ENCODE data around the gene RFX1. TPM values are rescaled to one million over a fixed set of nuclear protein-coding genes. Genes with fewer than 3 reads are reported as not detected.

The RFX1 gene
- total and polyA plus RNA-seq, 2 of the 13 experiments (the other 11 are each of a cell fraction or from before 2014, with no cell fraction given): 1.1 to 1.3 TPM

DNA sequence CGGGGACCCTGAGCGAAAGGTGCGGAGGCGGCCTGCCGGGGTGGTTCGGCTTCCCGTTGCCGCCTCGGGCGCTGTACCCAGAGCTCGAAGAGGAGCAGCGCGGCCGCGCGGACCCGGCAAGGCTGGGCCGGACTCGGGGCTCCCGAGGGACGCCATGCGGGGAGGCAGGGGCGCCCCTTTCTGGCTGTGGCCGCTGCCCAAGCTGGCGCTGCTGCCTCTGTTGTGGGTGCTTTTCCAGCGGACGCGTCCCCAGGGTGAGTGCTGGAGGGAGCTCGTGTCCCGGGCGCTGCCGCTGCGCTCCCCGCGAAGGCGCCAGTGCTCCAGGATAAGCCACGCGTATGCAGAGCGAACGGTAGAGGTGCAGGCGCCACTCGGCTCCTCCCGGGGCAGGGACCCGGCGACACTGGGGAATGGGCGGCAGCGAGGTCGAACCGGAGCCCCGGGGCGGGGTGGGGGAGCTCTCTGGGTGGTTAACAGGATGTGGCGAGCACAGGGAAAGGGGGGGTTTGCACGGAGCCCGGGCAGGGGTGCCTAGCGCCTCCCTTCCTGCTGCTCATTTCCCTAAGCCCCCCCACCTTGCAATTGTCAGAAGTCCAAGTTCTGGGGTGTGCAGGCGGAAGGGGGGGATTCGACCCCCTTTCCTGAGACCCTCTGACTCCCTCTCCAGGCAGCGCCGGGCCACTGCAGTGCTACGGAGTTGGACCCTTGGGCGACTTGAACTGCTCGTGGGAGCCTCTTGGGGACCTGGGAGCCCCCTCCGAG, 25.8 kb upstream of the RFX1 start, which contains the start of gene IL27RA (continued):
- TF ChIP-seq, protein P1, sequence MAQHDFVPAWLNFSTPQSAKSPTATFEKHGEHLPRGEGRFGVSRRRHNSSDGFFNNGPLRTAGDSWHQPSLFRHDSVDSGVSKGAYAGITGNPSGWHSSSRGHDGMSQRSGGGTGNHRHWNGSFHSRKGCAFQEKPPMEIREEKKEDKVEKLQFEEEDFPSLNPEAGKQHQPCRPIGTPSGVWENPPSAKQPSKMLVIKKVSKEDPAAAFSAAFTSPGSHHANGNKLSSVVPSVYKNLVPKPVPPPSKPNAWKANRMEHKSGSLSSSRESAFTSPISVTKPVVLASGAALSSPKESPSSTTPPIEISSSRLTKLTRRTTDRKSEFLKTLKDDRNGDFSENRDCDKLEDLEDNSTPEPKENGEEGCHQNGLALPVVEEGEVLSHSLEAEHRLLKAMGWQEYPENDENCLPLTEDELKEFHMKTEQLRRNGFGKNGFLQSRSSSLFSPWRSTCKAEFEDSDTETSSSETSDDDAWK (CRISPR knock-in tag; IDR thresholded peaks at IDR 0.05): no peak
- 0 out of 2 replicates have a peak, but pooled peaks have one; percentile 31 for TF ChIP-seq HOXD1 (CRISPR knock-in tag; IDR thresholded peaks at IDR 0.05)
- no peak for TF ChIP-seq SMAD3 (CRISPR knock-in tag; IDR thresholded peaks at IDR 0.05)
- no peak; the same call in 1 of the 2 replicates for TF ChIP-seq GLI4 (CRISPR knock-in tag; IDR thresholded peaks at IDR 0.05; ENCODE audit: borderline replicate concordance)
- TF ChIP-seq ZNF724P (CRISPR knock-in tag; IDR thresholded peaks at IDR 0.05; ENCODE audit: borderline replicate concordance): peak; percentile 51; the same call in 1 of the 2 replicates
- TF ChIP-seq LCORL (IDR thresholded peaks at IDR 0.05): no peak
- peak; percentile 47; the same call in 1 of the 2 replicates for TF ChIP-seq LCORL (CRISPR knock-in tag; IDR thresholded peaks at IDR 0.05)
- no peak for TF ChIP-seq DR1 (CRISPR knock-in tag; IDR thresholded peaks at IDR 0.05)
- TF ChIP-seq NFYC (CRISPR knock-in tag; IDR thresholded peaks at IDR 0.05): no peak
- TF ChIP-seq, protein P2, sequence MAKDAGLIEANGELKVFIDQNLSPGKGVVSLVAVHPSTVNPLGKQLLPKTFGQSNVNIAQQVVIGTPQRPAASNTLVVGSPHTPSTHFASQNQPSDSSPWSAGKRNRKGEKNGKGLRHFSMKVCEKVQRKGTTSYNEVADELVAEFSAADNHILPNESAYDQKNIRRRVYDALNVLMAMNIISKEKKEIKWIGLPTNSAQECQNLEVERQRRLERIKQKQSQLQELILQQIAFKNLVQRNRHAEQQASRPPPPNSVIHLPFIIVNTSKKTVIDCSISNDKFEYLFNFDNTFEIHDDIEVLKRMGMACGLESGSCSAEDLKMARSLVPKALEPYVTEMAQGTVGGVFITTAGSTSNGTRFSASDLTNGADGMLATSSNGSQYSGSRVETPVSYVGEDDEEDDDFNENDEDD (CRISPR knock-in tag; IDR thresholded peaks at IDR 0.05; ENCODE audit: borderline replicate concordance): peak; percentile 48; the same call in 1 of the 2 replicates
- TF ChIP-seq, protein P3, sequence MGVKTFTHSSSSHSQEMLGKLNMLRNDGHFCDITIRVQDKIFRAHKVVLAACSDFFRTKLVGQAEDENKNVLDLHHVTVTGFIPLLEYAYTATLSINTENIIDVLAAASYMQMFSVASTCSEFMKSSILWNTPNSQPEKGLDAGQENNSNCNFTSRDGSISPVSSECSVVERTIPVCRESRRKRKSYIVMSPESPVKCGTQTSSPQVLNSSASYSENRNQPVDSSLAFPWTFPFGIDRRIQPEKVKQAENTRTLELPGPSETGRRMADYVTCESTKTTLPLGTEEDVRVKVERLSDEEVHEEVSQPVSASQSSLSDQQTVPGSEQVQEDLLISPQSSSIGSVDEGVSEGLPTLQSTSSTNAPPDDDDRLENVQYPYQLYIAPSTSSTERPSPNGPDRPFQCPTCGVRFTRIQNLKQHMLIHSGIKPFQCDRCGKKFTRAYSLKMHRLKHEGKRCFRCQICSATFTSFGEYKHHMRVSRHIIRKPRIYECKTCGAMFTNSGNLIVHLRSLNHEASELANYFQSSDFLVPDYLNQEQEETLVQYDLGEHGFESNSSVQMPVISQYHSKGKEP (CRISPR knock-in tag; IDR thresholded peaks at IDR 0.05): no peak
- TF ChIP-seq ZNF589 (CRISPR knock-in tag; conservative IDR thresholded peaks at IDR 0.05): no peak
- TF ChIP-seq ZNF44 (CRISPR knock-in tag; IDR thresholded peaks at IDR 0.05): 0 out of 2 replicates have a peak, but pooled peaks have one; percentile 40
- TF ChIP-seq NCOA1 (CRISPR knock-in tag; IDR thresholded peaks at IDR 0.05): no peak
- TF ChIP-seq, protein P4, sequence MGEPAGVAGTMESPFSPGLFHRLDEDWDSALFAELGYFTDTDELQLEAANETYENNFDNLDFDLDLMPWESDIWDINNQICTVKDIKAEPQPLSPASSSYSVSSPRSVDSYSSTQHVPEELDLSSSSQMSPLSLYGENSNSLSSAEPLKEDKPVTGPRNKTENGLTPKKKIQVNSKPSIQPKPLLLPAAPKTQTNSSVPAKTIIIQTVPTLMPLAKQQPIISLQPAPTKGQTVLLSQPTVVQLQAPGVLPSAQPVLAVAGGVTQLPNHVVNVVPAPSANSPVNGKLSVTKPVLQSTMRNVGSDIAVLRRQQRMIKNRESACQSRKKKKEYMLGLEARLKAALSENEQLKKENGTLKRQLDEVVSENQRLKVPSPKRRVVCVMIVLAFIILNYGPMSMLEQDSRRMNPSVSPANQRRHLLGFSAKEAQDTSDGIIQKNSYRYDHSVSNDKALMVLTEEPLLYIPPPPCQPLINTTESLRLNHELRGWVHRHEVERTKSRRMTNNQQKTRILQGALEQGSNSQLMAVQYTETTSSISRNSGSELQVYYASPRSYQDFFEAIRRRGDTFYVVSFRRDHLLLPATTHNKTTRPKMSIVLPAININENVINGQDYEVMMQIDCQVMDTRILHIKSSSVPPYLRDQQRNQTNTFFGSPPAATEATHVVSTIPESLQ (CRISPR knock-in tag; conservative IDR thresholded peaks at IDR 0.05): no peak
- TF ChIP-seq, protein P5, sequence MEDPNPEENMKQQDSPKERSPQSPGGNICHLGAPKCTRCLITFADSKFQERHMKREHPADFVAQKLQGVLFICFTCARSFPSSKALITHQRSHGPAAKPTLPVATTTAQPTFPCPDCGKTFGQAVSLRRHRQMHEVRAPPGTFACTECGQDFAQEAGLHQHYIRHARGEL (CRISPR knock-in tag; IDR thresholded peaks at IDR 0.05): no peak
- no peak for TF ChIP-seq MATR3 (CRISPR knock-in tag; IDR thresholded peaks at IDR 0.05)
- TF ChIP-seq ARNT (IDR thresholded peaks at IDR 0.05): no peak
- TF ChIP-seq, protein P6, sequence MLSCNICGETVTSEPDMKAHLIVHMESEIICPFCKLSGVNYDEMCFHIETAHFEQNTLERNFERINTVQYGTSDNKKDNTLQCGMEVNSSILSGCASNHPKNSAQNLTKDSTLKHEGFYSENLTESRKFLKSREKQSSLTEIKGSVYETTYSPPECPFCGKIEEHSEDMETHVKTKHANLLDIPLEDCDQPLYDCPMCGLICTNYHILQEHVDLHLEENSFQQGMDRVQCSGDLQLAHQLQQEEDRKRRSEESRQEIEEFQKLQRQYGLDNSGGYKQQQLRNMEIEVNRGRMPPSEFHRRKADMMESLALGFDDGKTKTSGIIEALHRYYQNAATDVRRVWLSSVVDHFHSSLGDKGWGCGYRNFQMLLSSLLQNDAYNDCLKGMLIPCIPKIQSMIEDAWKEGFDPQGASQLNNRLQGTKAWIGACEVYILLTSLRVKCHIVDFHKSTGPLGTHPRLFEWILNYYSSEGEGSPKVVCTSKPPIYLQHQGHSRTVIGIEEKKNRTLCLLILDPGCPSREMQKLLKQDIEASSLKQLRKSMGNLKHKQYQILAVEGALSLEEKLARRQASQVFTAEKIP (CRISPR knock-in tag; IDR thresholded peaks at IDR 0.05; ENCODE audit: borderline replicate concordance): no peak
- no peak for TF ChIP-seq CREB1 (IDR thresholded peaks at IDR 0.05)
- no peak for TF ChIP-seq CREB1 (CRISPR knock-in tag; IDR thresholded peaks at IDR 0.05)
